VCaP (cell line): ENCODE data around the gene LRRC9.

ENCODE experiments used
- H3K27ac ChIP-seq: fragments of 450-650 bp; 2 replicates; pipeline ENCODE4 v1.5.1; 2017
- CTCF ChIP-seq: fragments of 450-650 bp; conservative IDR thresholded peaks from 2 replicates; pipeline ENCODE4 v1.5.1; 2017; ENCODE audit warnings: mild to moderate bottlenecking, moderate library complexity

LRRC9 gene

DNA sequence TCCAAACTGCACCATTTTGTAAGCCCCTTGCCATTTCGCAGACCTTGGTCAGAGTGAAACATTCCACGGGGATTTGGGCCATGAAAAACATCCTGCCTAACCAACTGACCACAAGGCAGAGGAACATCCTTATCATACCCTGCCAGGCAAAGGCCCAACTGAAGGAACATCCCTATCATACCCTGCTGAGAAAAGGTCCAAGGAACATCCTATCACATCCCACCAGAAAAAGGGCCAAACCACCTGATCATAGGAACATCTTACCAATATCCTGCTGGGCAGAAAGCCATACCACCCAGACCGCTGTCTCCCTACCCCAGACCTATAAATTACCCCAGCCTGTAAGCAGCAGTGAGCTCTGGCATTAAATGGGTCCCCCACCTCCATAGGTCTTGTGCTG, 19.4 kb upstream of the LRRC9 start:
- no peak for TF ChIP-seq CTCF
- no peak overlapping the region for H3K27ac ChIP-seq

DNA sequence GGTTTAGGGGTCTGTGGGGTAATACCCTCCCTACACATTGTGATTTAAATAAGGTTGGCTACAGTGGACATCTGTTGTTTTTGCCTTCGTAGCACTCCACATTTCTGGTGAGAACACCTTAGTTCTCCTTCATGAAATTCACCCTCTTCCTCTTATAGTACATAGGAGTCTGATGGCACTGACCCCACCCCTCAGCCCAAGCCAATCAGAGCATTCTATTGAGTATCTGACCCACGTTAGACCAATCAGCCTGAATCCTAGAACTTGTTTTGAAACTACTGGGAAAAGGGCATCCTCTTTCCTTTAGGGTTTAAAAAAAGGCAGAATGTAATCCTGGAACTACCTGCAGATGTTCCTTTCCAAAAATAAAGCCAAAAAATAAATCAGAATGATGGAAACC, 15.8 kb upstream of the LRRC9 start:
- TF ChIP-seq CTCF, result no peak
- no peak overlapping the region for H3K27ac ChIP-seq

DNA sequence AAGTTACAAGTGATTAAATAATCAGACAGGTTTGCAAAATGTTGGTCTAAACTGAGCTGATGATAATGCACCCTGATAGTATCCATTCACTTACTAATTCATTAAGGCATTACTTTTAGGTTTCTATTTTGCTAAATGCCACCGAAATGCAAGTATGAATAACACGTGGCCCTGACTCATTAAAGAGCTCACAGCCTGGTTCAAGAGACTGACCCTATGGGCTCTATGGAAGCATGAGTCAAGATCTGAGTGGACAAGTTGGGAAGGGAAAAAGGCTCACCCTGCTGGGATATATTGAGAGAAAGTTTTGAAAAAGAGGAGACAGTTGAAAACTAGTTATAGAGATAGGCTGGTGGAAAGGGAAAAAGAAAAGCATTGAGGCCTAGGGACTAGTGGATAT, 14.8 kb upstream of the LRRC9 start:
- TF ChIP-seq CTCF, result no peak
- no peak overlapping the region for H3K27ac ChIP-seq

DNA sequence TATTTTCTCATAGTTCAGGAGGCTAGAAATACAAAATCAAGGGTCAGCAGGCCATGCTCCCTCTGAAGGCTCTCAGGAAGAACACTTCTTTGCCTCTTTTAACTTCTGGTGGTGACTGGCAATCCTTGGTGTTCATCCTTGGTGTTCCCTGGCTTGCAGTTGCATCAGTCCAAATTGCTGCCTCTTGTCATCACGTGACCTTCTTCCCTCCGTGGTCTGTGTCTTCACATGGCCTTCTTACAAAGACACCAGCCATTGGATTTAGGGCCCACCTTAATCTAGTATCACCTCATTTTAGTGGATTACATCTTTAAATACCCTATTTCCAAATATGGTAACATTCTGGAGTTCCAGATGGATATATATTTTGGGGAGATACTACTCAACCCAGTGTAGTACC, 7.5 kb upstream of the LRRC9 start:
- TF ChIP-seq CTCF, result no peak
- H3K27ac ChIP-seq, result peak overlapping the region; percentile 59

GRCh38 chr14:59913187-59913586, 6.8 kb upstream of the LRRC9 start:
- H3K27ac ChIP-seq, result peak overlapping the region; percentile 59
- no peak for TF ChIP-seq CTCF

DNA sequence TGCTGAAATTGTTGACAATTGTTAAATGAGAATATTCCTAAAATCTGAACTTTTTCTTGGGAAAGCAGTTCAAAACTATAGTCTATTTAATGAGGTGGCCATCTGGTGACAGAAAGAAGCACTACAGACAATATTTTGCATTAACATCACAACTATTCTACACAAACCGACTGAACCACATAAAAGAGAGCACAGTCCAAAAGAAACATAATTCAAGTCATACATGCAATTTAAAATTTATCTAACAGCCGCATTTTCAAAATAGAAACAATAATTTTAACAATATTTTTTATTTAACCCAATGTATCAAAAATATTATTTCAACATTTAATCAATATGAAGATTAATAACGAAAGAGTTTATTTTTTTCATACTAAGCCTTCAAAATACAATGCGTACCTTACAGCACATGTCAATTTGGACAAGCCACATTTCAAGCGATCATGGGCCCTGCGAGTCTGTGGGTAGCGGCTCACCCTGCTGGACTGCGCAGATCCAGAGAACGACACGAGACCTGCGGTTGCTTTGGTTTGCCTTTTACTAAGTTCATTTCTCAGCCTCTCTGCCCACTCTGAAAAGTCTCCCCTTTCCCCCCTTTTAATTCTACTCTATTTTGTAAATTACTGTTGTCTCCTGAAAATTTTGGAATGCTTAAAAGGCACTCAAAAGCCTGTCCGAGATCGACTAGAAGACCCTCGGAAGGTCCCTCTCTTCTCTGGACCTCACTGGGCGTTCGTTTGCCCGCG, 947 bp upstream of the LRRC9 start:
- peak; percentile 71 for TF ChIP-seq CTCF
- peak overlapping the region; percentile 89 for H3K27ac ChIP-seq

DNA sequence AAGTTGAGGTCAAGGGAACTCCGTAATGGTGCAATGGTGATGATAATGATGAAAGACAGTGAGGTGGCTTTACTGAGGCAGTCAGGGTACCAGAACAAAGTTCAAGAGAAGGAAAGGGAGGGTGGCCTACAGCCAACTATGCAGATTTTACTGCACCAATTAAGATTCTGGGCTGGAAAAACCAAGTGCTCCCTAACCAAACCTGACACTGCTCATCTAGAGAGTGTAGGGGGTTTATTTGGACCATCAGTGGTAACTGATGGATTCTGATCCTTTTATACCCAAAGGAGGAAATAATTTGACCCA, 387 bp downstream of the LRRC9 start:
- no peak for TF ChIP-seq CTCF
- peak overlapping the region; percentile 89 for H3K27ac ChIP-seq

DNA sequence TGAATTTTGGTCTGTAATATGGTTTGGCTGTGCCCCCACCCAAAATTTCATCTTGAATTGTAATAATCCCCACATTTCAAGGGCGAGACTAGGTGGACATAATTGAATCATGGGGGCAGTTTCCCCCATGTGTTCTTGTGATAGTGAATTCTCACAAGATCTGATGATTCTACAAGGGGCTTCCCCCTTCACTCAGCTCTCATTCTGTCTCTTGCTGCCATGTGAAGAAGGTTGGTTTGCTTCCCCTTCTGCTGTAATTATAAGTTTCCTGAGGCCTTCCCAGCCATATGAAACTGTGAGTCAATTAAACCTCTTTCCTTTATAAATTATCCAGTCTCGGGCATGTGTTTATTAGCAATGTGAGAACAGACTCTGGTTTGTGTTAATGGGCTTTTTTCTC, 5.9 kb downstream of the LRRC9 start:
- no peak for TF ChIP-seq CTCF
- H3K27ac ChIP-seq, result no peak overlapping the region
